Measurements from ENCODE around the gene AASDH. TPM values are rescaled to one million over a fixed set of nuclear protein-coding genes. Genes with fewer than 3 reads are reported as not detected.

AASDH gene
- total RNA-seq, 1 experiment from 2014 or later: 8.8 TPM

GRCh38 chr4:56400560-56400959 lies 13.3 kb upstream of the AASDH start:
- Histone ChIP-seq H3K4me1 (ENCODE audit: insufficient read depth, low read length) (no peaks in the 10 kb centered on the region), H3K9ac (ENCODE audit: low read length) (no peak overlapping the region), H3K27me3 (ENCODE audit: low read length) (no peaks in the 10 kb centered on the region), H3K4me3 (ENCODE audit: low read length) (no peak overlapping the region), H3K36me3 (ENCODE audit: low read depth, low read length) (peaks cover 78% of the 10 kb centered on the region), H3K9me2 (replicated peaks; ENCODE audit: low read length) (no peaks in the 10 kb centered on the region), H3K27ac (ENCODE audit: low read length) (no peak overlapping the region), H3K4me2 (ENCODE audit: low read length) (no peak overlapping the region), H4K20me1 (ENCODE audit: low read length) (no peaks in the 10 kb centered on the region), H2AFZ (ENCODE audit: low read length) (no peak overlapping the region), H3K9me3 (ENCODE audit: low read length) (no peaks in the 10 kb centered on the region), H3K79me2 (ENCODE audit: low read length) (no peaks in the 10 kb centered on the region; the same call in 1 of the 2 replicates), H3F3A (ENCODE audit: low read length, unreplicated experiment) (no peaks in the 10 kb centered on the region)
- no peak for TF ChIP-seq EZH2 (IDR thresholded peaks at IDR 0.05; ENCODE audit: low read length, unreplicated experiment)
- no peak for TF ChIP-seq EZH2phosphoT487 (IDR thresholded peaks at IDR 0.05; ENCODE audit: borderline replicate concordance, low read length)
- TF ChIP-seq, protein P1, sequence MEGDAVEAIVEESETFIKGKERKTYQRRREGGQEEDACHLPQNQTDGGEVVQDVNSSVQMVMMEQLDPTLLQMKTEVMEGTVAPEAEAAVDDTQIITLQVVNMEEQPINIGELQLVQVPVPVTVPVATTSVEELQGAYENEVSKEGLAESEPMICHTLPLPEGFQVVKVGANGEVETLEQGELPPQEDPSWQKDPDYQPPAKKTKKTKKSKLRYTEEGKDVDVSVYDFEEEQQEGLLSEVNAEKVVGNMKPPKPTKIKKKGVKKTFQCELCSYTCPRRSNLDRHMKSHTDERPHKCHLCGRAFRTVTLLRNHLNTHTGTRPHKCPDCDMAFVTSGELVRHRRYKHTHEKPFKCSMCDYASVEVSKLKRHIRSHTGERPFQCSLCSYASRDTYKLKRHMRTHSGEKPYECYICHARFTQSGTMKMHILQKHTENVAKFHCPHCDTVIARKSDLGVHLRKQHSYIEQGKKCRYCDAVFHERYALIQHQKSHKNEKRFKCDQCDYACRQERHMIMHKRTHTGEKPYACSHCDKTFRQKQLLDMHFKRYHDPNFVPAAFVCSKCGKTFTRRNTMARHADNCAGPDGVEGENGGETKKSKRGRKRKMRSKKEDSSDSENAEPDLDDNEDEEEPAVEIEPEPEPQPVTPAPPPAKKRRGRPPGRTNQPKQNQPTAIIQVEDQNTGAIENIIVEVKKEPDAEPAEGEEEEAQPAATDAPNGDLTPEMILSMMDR (conservative IDR thresholded peaks at IDR 0.05; ENCODE audit: low read depth, low read length): no peak
- ATAC-seq: no peak
- intact Hi-C loops (cut with micrococcal nuclease): no loop called here
- BruUV-seq (replicated peaks): no TSS peak
- POLR2A ChIA-PET (ENCODE audit: unreplicated experiment): no interaction called here
- CTCF ChIA-PET: no interaction called here
- DNase-seq: no peak

DNA sequence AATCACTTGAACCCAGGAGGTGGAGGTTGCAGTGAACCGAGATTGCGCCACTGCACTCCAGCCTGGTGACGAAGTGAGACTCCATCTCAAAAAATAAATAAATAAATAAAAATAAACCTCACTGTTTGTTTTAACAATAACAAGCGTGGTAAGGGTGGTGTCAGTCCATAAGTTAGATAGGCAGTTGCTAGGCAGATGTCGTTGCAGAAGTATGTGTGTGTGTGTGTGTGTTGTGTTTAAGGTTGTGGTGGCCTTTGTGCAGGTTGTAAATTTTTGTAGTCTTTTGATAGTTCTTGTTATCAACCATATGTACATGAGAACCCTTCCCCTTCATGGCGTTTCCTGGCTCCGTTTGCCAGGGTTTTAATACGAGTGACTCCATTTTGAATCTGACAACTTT lies 4.0 kb upstream of the AASDH start:
- no peaks in the 10 kb centered on the region for H3K9me3 ChIP-seq (ENCODE audit: low read length)
- no peak overlapping the region for H2AFZ ChIP-seq (ENCODE audit: low read length)
- DNase-seq (no peak), ATAC-seq (no peak)
- H4K20me1 ChIP-seq (ENCODE audit: low read length): no peaks in the 10 kb centered on the region
- H3K36me3 ChIP-seq (ENCODE audit: low read depth, low read length): peaks cover 29% of the 10 kb centered on the region
- no peak overlapping the region for H3K4me3 ChIP-seq (ENCODE audit: low read length)
- H3K4me1 ChIP-seq (ENCODE audit: insufficient read depth, low read length): peaks cover 13% of the 10 kb centered on the region
- H3K9ac ChIP-seq (ENCODE audit: low read length): no peak overlapping the region
- intact Hi-C loops (cut with micrococcal nuclease): no loop called here
- ChIA-PET POLR2A (ENCODE audit: unreplicated experiment) (no interaction called here), CTCF (no interaction called here)
- TF ChIP-seq, protein P1 (conservative IDR thresholded peaks at IDR 0.05; ENCODE audit: low read depth, low read length): no peak
- TF ChIP-seq EZH2 (IDR thresholded peaks at IDR 0.05; ENCODE audit: low read length, unreplicated experiment): no peak
- no peak overlapping the region for H3K27ac ChIP-seq (ENCODE audit: low read length)
- no peaks in the 10 kb centered on the region for H3F3A ChIP-seq (ENCODE audit: low read length, unreplicated experiment)
- H3K79me2 ChIP-seq (ENCODE audit: low read length): peaks cover 28% of the 10 kb centered on the region
- H3K4me2 ChIP-seq (ENCODE audit: low read length): no peak overlapping the region
- H3K9me2 ChIP-seq (replicated peaks; ENCODE audit: low read length): no peaks in the 10 kb centered on the region
- no peaks in the 10 kb centered on the region for H3K27me3 ChIP-seq (ENCODE audit: low read length)
- no TSS peak for BruUV-seq (replicated peaks)

GRCh38 chr4:56389558-56389957 lies 2.3 kb upstream of the AASDH start:
- Histone ChIP-seq H3K4me1 (ENCODE audit: insufficient read depth, low read length) (peaks cover 21% of the 10 kb centered on the region), H3K4me3 (ENCODE audit: low read length) (no peak overlapping the region; the same call in 1 of the 2 replicates), H3K9me2 (replicated peaks; ENCODE audit: low read length) (no peaks in the 10 kb centered on the region), H3K4me2 (ENCODE audit: low read length) (peak overlapping the region; percentile 93), H3K79me2 (ENCODE audit: low read length) (peaks cover 40% of the 10 kb centered on the region), H3K27me3 (ENCODE audit: low read length) (no peaks in the 10 kb centered on the region), H2AFZ (ENCODE audit: low read length) (no peak overlapping the region), H3K9ac (ENCODE audit: low read length) (no peak overlapping the region), H3F3A (ENCODE audit: low read length, unreplicated experiment) (no peaks in the 10 kb centered on the region), H3K27ac (ENCODE audit: low read length) (no peak overlapping the region), H3K9me3 (ENCODE audit: low read length) (no peaks in the 10 kb centered on the region), H3K36me3 (ENCODE audit: low read depth, low read length) (peaks cover 14% of the 10 kb centered on the region), H4K20me1 (ENCODE audit: low read length) (no peaks in the 10 kb centered on the region)
- no TSS peak for BruUV-seq (replicated peaks)
- intact Hi-C loops (cut with micrococcal nuclease): loop anchor here (10.0 kb wide), 2 partner anchors 155 to 445 kb away; partner anchors contain the start of gene CEP135
- POLR2A ChIA-PET (ENCODE audit: unreplicated experiment): no interaction called here
- ATAC-seq: no peak
- CTCF ChIA-PET: no interaction called here
- TF ChIP-seq EZH2 (IDR thresholded peaks at IDR 0.05; ENCODE audit: low read length, unreplicated experiment): no peak
- TF ChIP-seq EZH2phosphoT487 (IDR thresholded peaks at IDR 0.05; ENCODE audit: borderline replicate concordance, low read length): no peak
- DNase-seq: no peak
